Natural killer cell (primary cell): ENCODE data around the gene HEXIM1. TPM values are rescaled to one million over a fixed set of nuclear protein-coding genes. Genes with fewer than 3 reads are reported as not detected.

Source experiments
- ATAC-seq, 3 donors: fragments of 150-1000 bp in 2 of 3; fragments of 200-7000 bp in 1 of 3; cut with Tn5 transposase; 1 replicate in 1 of 3; 2 replicates in 2 of 3; pipeline ENCODE4 v1.10.0; 2021; ENCODE audit warnings: mild to moderate bottlenecking in 2 of 3, moderate library complexity in 2 of 3
- DNase-seq, 2 donors: peaks; one replicate each; pipeline versions ENCODE4 v3.0.0 to v3.0.0-alpha.2; 2013 to 2021; ENCODE audit warnings: mixed read lengths in 1 of 2
- H3K27ac ChIP-seq: one replicate; pipeline ENCODE4 v1.5.1; 2013; ENCODE audit warnings: mild to moderate bottlenecking, low read length
- H3K27me3 ChIP-seq: one replicate; pipeline ENCODE4 v1.6.1; 2013; ENCODE audit warnings: low read length; ENCODE audit not compliant: control insufficient read depth, insufficient read depth
- H3K36me3 ChIP-seq: one replicate; pipeline ENCODE4 v1.6.1; 2013; ENCODE audit warnings: low read length; ENCODE audit not compliant: control insufficient read depth, insufficient read depth
- H3K4me1 ChIP-seq: one replicate; pipeline ENCODE4 v1.6.1; 2013; ENCODE audit warnings: low read length; ENCODE audit not compliant: control insufficient read depth, insufficient read depth
- H3K4me3 ChIP-seq: one replicate; pipeline ENCODE4 v1.5.1; 2013; ENCODE audit warnings: low read length
- H3K9me3 ChIP-seq: one replicate; pipeline ENCODE4 v1.6.1; 2013; ENCODE audit warnings: low read length; ENCODE audit not compliant: control insufficient read depth, insufficient read depth
- H3K27ac Mint-ChIP-seq, 2 donors: one replicate each; pipeline ENCODE4 v1.8.0; 2022; ENCODE audit warnings: mild to moderate bottlenecking in 2 of 2, mixed read lengths in 2 of 2, moderate library complexity in 1 of 2
- H3K27me3 Mint-ChIP-seq, 2 donors: one replicate each; pipeline ENCODE4 v1.8.0; 2022; ENCODE audit warnings: low read depth in 2 of 2, mixed read lengths in 2 of 2
- H3K36me3 Mint-ChIP-seq: one replicate; pipeline ENCODE4 v1.8.0; 2022; ENCODE audit warnings: mixed read lengths
- H3K4me1 Mint-ChIP-seq, 2 donors: one replicate each; pipeline ENCODE4 v1.8.0; 2022; ENCODE audit warnings: mixed read lengths in 2 of 2
- H3K4me3 Mint-ChIP-seq: one replicate; pipeline ENCODE4 v1.8.0; 2022; ENCODE audit warnings: mild to moderate bottlenecking, moderate library complexity, mixed read lengths
- H3K9me3 Mint-ChIP-seq, 2 donors: one replicate each; pipeline ENCODE4 v1.8.0; 2022; ENCODE audit warnings: mixed read lengths in 2 of 2
- WGBS: methylation state at CpG from one replicate; pipeline ENCODE4 v1.1.7; 2013; ENCODE audit warnings: missing lambda C conversion rate; ENCODE audit not compliant: insufficient coverage; 5-methylcytosine and 5-hydroxymethylcytosine counted together
- intact Hi-C: fragments of 100-400 bp; cut with micrococcal nuclease; formaldehyde crosslinking; loops from one replicate; pipeline ENCODE4 v1.14.2; 2022
- total RNA-seq, 4 donors: library from RNA; stranded (reverse); fragments of 120-200 nt in 1 of 4; gene quantifications; one replicate each; pipeline versions ENCODE4 v1.2.3 to v1.2.4, GENCODE V29; 2013 to 2022
- TF ChIP-seq, protein P1 (sequence below): fragments of 200-600 bp; IDR thresholded peaks from one replicate; pipeline ENCODE4 v1.8.0; 2022; ENCODE audit warnings: antibody characterized with exemption

HEXIM1 gene
- total RNA-seq, 3 donors from 2014 or later (not counting 1 experiment from before 2014, with no cell fraction given): 64.9 to 80.7 (median 79.8) TPM

- H3K4me1 Mint-ChIP-seq: peaks cover 0 to 3% of the 10 kb centered on the region in 2 donors
- no peak for ATAC-seq
- Histone ChIP-seq H3K9me3 (no peaks in the 10 kb centered on the region), H3K27ac (no peak overlapping the region), H3K4me1 (peaks cover 15% of the 10 kb centered on the region), H3K27me3 (no peaks in the 10 kb centered on the region), H3K36me3 (no peaks in the 10 kb centered on the region), H3K4me3 (no peak overlapping the region)
- no peak overlapping the region for H3K4me3 Mint-ChIP-seq
- TF ChIP-seq, protein P1, sequence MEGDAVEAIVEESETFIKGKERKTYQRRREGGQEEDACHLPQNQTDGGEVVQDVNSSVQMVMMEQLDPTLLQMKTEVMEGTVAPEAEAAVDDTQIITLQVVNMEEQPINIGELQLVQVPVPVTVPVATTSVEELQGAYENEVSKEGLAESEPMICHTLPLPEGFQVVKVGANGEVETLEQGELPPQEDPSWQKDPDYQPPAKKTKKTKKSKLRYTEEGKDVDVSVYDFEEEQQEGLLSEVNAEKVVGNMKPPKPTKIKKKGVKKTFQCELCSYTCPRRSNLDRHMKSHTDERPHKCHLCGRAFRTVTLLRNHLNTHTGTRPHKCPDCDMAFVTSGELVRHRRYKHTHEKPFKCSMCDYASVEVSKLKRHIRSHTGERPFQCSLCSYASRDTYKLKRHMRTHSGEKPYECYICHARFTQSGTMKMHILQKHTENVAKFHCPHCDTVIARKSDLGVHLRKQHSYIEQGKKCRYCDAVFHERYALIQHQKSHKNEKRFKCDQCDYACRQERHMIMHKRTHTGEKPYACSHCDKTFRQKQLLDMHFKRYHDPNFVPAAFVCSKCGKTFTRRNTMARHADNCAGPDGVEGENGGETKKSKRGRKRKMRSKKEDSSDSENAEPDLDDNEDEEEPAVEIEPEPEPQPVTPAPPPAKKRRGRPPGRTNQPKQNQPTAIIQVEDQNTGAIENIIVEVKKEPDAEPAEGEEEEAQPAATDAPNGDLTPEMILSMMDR: no peak
- H3K27ac Mint-ChIP-seq: peak overlapping the region in 1 of 2 donors; percentile 15
- 87% methylated on average over 20 of the region's 20 CpGs for WGBS
- H3K9me3 Mint-ChIP-seq: no peaks in the 10 kb centered on the region
- peaks cover 0 to 3% of the 10 kb centered on the region in 2 donors for H3K27me3 Mint-ChIP-seq
- DNase-seq: no peak
- intact Hi-C loops: no loop called here
- no peaks in the 10 kb centered on the region for H3K36me3 Mint-ChIP-seq
These were observed 20.6 kb upstream of the HEXIM1 start for GRCh38 chr17:45127548-45128300.

DNA sequence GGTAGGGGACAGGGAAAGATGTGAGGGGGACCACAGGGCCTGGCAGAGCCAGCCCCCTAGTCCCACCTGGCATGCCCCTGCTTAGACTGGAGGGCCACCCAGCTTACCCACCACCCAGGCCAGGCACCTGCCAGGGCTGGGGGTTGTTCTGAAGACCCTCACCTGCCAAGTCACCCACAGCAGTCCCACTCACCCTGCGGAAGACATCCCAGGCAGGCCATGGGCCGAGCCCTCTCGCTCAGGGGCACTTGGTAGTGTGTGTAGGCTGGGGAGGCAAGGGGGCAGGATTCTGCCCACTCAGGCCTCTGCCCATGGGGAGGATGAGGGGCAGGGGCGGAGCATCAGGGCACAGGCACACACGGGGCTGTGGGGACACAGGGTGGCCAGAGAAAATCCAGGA, 19.9 kb upstream of the HEXIM1 start:
- Histone ChIP-seq H3K4me1 (peaks cover 21% of the 10 kb centered on the region), H3K9me3 (no peaks in the 10 kb centered on the region), H3K4me3 (no peak overlapping the region), H3K36me3 (no peaks in the 10 kb centered on the region), H3K27me3 (no peaks in the 10 kb centered on the region), H3K27ac (no peak overlapping the region)
- TF ChIP-seq, protein P1: no peak
- ATAC-seq: no peak
- no peaks in the 10 kb centered on the region for H3K36me3 Mint-ChIP-seq
- intact Hi-C loops: no loop called here
- no peak overlapping the region for H3K4me3 Mint-ChIP-seq
- DNase-seq: no peak
- peaks cover 0 to 3% of the 10 kb centered on the region in 2 donors for H3K4me1 Mint-ChIP-seq
- 83% methylated on average over 5 of the region's 5 CpGs for WGBS
- H3K27ac Mint-ChIP-seq: no peak overlapping the region
- H3K9me3 Mint-ChIP-seq: no peaks in the 10 kb centered on the region
- H3K27me3 Mint-ChIP-seq: peaks cover 0 to 3% of the 10 kb centered on the region in 2 donors

- no peaks in the 10 kb centered on the region for H3K9me3 Mint-ChIP-seq
- DNase-seq: no peak
- Histone ChIP-seq H3K9me3 (no peaks in the 10 kb centered on the region), H3K4me1 (peaks cover 20% of the 10 kb centered on the region), H3K4me3 (no peak overlapping the region), H3K27me3 (no peaks in the 10 kb centered on the region), H3K36me3 (no peaks in the 10 kb centered on the region), H3K27ac (no peak overlapping the region)
- no peak overlapping the region for H3K27ac Mint-ChIP-seq
- H3K27me3 Mint-ChIP-seq: peaks cover 0 to 3% of the 10 kb centered on the region in 2 donors
- intact Hi-C loops: no loop called here
- no peak overlapping the region for H3K4me3 Mint-ChIP-seq
- TF ChIP-seq, protein P1: no peak
- H3K36me3 Mint-ChIP-seq: no peaks in the 10 kb centered on the region
- H3K4me1 Mint-ChIP-seq: peaks cover 0 to 3% of the 10 kb centered on the region in 2 donors
- WGBS: 96% methylated on average over 2 of the region's 2 CpGs
- ATAC-seq: no peak
These were observed 19.3 kb upstream of the HEXIM1 start for GRCh38 chr17:45128989-45129388.
